Left cardiac atrium (tissue), 2 donors: ENCODE measurements around the gene IGBP1. TPM values are rescaled to one million over a fixed set of nuclear protein-coding genes. Genes with fewer than 3 reads are reported as not detected.

ENCODE experiments used
- total RNA-seq, 2 donors: library from RNA; stranded (reverse); fragmentation: NEBNext Ultra II Directional; extraction: Animal tissue kit (Norgen Biotek cat#: 25700); gene quantifications; one replicate each; pipeline ENCODE4 v1.2.1, GENCODE V29; 2021
- donor health status: DM: no; HTN: yes; CAD: no; lungs with severe emphysema.
- donor health status: DM: yes; HTN: yes; CAD: no.

Gene IGBP1
- total RNA-seq, 2 donors from 2014 or later = 39.8 to 41.6 TPM

Other genes starting within 250 kb of the IGBP1 start
- gene AWAT2, start 83.5 kb upstream of the IGBP1 start, total RNA-seq = not detected
- not detected for gene OTUD6A, start 71.0 kb upstream of the IGBP1 start, total RNA-seq
- not detected for gene DGAT2L6, start 44.0 kb downstream of the IGBP1 start, total RNA-seq
- gene AWAT1, start 101.2 kb downstream of the IGBP1 start, total RNA-seq = not detected
- gene P2RY4, start 126.8 kb downstream of the IGBP1 start, total RNA-seq = under 1 TPM in 1 of 2 donors, not detected in 1; 0.16 TPM
- gene ARR3, start 134.9 kb downstream of the IGBP1 start, total RNA-seq = not detected
- gene RAB41, start 148.7 kb downstream of the IGBP1 start, total RNA-seq = not detected
- 10 to 100 TPM; 33.7 to 37.1 TPM for gene PDZD11, start 156.5 kb downstream of the IGBP1 start, total RNA-seq
- gene KIF4A, start 156.7 kb downstream of the IGBP1 start, total RNA-seq = under 1 TPM; 0.29 to 0.68 TPM